ENCODE data around the gene RPUSD3. TPM values are rescaled to one million over a fixed set of nuclear protein-coding genes. Genes with fewer than 3 reads are reported as not detected.

The RPUSD3 gene, protein sequence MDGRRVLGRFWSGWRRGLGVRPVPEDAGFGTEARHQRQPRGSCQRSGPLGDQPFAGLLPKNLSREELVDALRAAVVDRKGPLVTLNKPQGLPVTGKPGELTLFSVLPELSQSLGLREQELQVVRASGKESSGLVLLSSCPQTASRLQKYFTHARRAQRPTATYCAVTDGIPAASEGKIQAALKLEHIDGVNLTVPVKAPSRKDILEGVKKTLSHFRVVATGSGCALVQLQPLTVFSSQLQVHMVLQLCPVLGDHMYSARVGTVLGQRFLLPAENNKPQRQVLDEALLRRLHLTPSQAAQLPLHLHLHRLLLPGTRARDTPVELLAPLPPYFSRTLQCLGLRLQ
- 38.9 to 54.0 TPM (median 49.6 TPM) in 5 replicates for total RNA-seq (2022; extraction: Qiagen RNA extraction)

DNA sequence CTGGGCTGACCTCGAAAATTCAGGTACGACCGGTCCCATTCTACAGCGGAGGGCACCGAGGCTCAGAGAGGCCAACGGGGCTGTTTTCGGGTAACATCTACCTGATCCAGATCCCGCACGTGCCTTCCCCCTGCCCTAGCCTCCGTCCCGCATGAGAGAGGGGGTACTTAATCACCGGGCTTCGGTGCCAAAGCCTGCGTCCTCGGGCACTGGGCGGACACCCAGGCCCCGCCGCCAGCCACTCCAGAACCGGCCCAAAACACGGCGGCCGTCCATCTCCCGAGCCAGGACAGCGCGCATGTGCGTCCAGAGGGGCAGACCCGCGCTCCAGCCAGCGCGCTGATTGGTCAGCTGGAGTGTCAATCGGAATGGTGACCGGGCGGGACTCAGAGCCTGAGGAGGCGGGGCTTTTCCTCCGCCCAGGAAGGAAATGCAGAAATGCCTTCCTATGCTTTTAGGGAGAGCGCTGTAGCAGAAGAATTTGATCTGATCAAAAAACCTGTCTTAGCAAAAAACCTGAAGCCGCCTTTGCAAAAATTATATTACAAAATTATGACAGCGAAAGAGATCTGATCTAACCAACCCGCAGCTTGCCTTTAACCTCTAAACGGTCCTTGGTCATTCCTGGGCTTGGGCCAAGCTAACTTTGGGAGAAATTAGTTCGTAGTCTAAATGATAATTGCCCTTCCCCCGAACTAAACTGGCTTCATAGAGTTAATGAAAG, at the start of gene RPUSD3:
Gene RPUSD3 (minus strand): TSS at position 294 of the 724 bp plus-strand sequence. CDS start 18 bp downstream, at position 276.

DNA sequence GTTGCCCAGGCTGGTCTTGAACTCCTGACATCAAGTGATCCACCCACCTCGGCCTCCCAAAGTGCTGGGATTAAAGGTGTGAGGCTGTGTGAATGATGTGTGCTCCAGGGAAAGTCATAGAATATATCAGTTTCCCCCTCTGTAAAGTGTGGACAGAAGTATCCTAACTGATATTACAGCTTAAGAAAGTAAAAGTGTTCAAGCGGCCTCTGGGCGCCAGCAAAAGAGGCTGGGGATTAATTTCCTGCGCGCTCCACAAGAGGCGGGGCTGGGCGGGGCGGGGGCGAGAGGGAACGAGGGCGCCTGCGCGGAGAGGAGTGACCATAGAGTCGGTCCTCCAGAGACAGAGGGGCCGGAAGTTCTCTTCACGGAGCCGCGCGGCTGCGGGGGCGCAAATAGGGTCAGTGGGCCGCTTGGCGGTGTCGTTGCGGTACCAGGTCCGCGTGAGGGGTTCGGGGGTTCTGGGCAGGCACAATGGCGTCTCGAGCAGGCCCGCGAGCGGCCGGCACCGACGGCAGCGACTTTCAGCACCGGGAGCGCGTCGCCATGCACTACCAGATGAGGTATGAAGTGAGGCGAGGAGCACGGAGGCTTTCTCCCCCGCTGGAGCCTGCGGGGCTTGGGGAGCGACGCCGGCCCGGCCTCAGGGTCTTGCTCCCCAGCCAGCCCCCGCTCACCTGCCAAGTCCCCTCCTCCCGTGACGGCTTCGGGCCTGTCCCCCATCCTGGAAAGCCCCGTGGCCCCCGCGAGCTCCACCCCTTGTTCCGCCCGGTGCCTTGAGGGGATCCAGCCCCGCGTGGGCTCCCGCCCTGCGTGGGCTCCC, 46.7 kb upstream of the RPUSD3 start, which contains the start of gene JAGN1:
Gene JAGN1 (plus strand): TSS at position 362 of the 823 bp plus-strand sequence. CDS start 113 bp downstream, at position 475.

DNA sequence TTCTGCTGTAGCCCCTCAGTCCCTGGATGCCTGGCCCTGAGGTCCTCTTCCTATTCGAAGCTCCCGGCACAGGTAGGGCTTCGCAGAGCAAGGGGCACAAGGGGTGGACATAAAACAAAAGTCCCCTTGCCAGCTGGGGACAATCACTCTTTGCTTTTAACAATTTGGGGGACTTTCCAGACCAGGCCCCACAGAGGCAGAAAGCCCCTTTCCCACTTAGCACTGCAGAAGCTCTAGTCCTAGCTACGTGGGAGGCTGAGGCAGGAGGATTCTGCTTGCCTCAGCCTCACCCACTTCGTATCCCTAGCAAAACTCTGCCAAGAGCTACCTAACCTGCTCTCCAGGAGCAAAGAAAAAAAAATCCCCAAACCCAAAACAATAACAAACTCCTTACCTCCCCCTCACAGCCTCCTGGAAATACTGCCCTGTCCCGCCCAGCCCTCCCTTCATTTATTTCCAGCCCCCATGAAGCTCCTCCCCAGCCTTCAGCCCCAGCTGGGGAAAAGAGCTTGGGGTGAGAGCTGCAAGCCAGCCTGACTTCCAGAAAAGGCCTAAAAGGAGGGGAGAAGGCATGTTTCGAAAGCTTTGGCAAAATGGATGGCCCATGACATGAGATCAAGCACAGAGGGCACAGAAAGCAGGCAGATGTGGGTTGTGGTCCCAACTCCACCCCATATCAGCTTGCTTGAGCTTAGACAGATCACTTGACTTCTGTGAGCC, 36.2 kb upstream of the RPUSD3 start, which contains the start of gene CIDEC:
Gene CIDEC (minus strand): TSS at position 424 of the 720 bp plus-strand sequence. CDS start 1,767 bp downstream, outside the sequence.

DNA sequence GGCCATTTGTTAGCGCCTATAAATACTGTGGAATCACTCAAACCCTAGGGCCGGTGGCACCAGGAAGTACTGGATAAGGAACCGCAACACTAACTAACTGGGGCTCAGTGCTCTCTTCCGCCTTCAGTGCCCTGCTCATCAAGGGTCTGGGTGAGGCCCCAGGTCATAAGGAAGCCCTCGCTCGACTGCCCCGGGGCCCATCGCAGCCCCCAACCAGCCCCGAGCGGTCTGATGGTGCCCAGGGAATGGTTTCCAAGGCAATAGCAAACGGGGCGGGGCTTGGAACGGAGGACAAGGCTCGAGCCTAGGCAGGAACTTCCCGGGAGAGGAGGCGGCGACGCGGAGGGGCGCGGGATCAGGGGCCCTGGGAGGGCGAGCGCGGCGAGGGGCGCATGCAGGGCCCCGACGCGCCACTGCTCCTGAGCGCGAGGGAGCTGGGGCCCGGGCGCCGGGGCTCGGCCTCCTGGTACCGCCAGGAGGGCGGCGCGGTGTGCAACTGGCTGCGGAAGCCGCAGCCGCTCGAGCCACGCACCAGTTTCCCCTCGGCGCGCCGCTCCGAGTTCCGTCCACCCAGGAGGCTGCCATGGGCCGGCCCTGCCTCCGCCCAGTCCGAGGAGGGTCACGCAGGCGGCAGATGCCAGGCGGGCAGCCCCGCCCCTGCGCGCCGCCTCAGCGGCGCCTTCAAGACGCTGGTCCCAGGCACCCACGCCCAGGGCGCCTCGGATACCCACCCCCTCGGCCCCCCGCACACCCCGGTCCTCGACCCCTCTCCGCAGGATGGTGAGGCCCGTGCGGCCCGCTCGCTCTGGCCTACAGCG, 34.0 kb downstream of the RPUSD3 start, which contains the start of gene TTLL3:
Gene TTLL3 (plus strand): TSS at position 648 of the 818 bp plus-strand sequence. CDS start 400 bp downstream, outside the sequence.

DNA sequence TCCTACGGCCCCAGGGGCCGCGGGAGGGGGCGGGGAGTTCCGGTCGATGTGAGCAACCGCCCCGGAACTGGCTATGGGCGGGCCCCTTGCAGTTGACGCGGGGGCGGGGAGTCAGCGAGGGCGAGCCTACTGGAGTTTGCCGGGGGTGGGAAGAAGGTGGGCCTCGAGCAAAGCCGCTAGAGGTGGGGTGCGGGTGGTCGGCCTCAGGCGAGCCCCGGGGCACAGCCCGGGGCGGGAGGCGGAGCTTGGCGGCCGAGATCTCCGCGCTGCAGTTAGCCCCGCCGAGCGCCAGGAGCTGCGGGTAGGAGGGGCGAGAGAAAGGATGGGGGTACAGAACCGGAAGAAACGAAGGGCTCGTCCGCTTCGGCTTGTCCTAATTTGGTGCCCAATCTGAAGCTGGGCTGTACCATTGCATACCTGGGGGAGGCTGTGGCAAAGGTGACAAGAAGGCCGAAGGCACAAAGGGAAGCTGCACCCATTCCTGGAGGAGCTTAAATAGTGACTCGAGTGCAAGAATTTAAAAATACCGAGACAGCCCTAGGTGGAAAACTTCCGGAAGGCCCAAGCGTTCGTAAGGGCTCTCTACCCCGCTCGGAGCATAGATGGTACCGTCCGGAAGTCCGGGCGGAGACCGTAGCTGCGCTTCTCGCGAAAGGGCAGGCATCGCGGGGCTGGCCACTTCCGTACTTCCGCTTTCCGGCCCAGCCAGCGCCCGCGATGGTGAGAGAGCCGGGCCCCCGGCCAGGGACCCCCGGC, 51.2 kb downstream of the RPUSD3 start, which contains the start of the genes ARPC4 and TADA3:
Gene ARPC4 (plus strand): TSS at position 678 of the 756 bp plus-strand sequence. CDS start 40 bp downstream, at position 718.
Gene TADA3 (minus strand): TSS at position 69 of the 756 bp plus-strand sequence. CDS start 1,007 bp downstream, outside the sequence.

Other genes starting within 250 kb of the RPUSD3 start
- 27.7 to 30.5 TPM (median 29.9 TPM) in 5 replicates for gene MTMR14, start 194.5 kb downstream of the RPUSD3 start, total RNA-seq (2022; extraction: Qiagen RNA extraction)
- 0.09 to 0.24 TPM (median 0.14 TPM) in 5 replicates for gene CPNE9, start 140.2 kb downstream of the RPUSD3 start, total RNA-seq (2022; extraction: Qiagen RNA extraction)
- gene BRPF1, start 112.3 kb downstream of the RPUSD3 start, total RNA-seq (2022; extraction: Qiagen RNA extraction) = 15.5 to 20.8 TPM (median 18.6 TPM) in 5 replicates
- 15.7 to 20.8 TPM (median 18.4 TPM) in 5 replicates for gene OGG1, start 94.1 kb downstream of the RPUSD3 start, total RNA-seq (2022; extraction: Qiagen RNA extraction)
- gene CAMK1, start 74.1 kb downstream of the RPUSD3 start, total RNA-seq (2022; extraction: Qiagen RNA extraction) = 13.5 to 17.3 TPM (median 16.4 TPM) in 5 replicates
- 51.7 to 59.4 TPM (median 58.8 TPM) in 5 replicates for gene TADA3, start 51.5 kb downstream of the RPUSD3 start, total RNA-seq (2022; extraction: Qiagen RNA extraction)
- 141 to 238 TPM (median 145 TPM) in 5 replicates for gene ARPC4, start 50.9 kb downstream of the RPUSD3 start, total RNA-seq (2022; extraction: Qiagen RNA extraction)
- gene TTLL3, start 33.7 kb downstream of the RPUSD3 start, total RNA-seq (2022; extraction: Qiagen RNA extraction) = 6.0 to 8.7 TPM (median 8.3 TPM) in 5 replicates
- gene CIDEC, start 36.2 kb upstream of the RPUSD3 start, total RNA-seq (2022; extraction: Qiagen RNA extraction) = 7.1 to 13.3 TPM (median 10.2 TPM) in 5 replicates
- gene JAGN1, start 46.6 kb upstream of the RPUSD3 start, total RNA-seq (2022; extraction: Qiagen RNA extraction) = 58.8 to 79.6 TPM (median 72.0 TPM) in 5 replicates
- 1.1 to 1.3 TPM (median 1.1 TPM) in 5 replicates for gene IL17RE, start 58.8 kb upstream of the RPUSD3 start, total RNA-seq (2022; extraction: Qiagen RNA extraction)
- gene IL17RC, start 73.1 kb upstream of the RPUSD3 start, total RNA-seq (2022; extraction: Qiagen RNA extraction) = 15.9 to 18.8 TPM (median 17.4 TPM) in 5 replicates
- 8.8 to 12.9 TPM (median 12.2 TPM) in 5 replicates for gene CRELD1, start 89.8 kb upstream of the RPUSD3 start, total RNA-seq (2022; extraction: Qiagen RNA extraction)
- 0.87 to 2.0 TPM (median 1.7 TPM) in 5 replicates for gene PRRT3, start 108.4 kb upstream of the RPUSD3 start, total RNA-seq (2022; extraction: Qiagen RNA extraction)
- gene EMC3, start 142.8 kb upstream of the RPUSD3 start, total RNA-seq (2022; extraction: Qiagen RNA extraction) = 118 to 137 TPM (median 119 TPM) in 5 replicates
- 16.4 to 23.3 TPM (median 18.6 TPM) in 5 replicates for gene FANCD2, start 182.4 kb upstream of the RPUSD3 start, total RNA-seq (2022; extraction: Qiagen RNA extraction)

All from A549 treated with CORT108297 at 1 μM for 4 hours (cell line).